ENCODE data around the gene SLC19A1.
"Not testable (repeated sequence)": the region's sequence is repeated elsewhere in the genome, so short reads cannot be mapped to it uniquely, and the experiment has no call there.

The SLC19A1 gene

GRCh38 chr21:45537111-45537745 lies 5.0 kb downstream of the SLC19A1 start:
- H3K27ac Mint-ChIP-seq: no peak overlapping the region
- no peaks in the 10 kb centered on the region for H3K9me3 Mint-ChIP-seq
- H3K4me3 Mint-ChIP-seq: no peak overlapping the region
- no peaks in the 10 kb centered on the region for H3K27me3 Mint-ChIP-seq
- ATAC-seq (no peak), DNase-seq (no peak)
- H3K36me3 Mint-ChIP-seq (ENCODE audit: low read depth): peaks cover 25% of the 10 kb centered on the region
- peaks cover 19% of the 10 kb centered on the region for H3K4me1 Mint-ChIP-seq

GRCh38 chr21:45536301-45537081 lies 5.7 kb downstream of the SLC19A1 start:
- Mint-ChIP-seq H3K27ac (no peak overlapping the region), H3K4me1 (peaks cover 21% of the 10 kb centered on the region), H3K9me3 (no peaks in the 10 kb centered on the region), H3K4me3 (no peak overlapping the region), H3K27me3 (no peaks in the 10 kb centered on the region), H3K36me3 (ENCODE audit: low read depth) (peaks cover 30% of the 10 kb centered on the region)
- DNase-seq: no peak
- no peak for ATAC-seq

- ATAC-seq (no peak), DNase-seq (no peak)
- Mint-ChIP-seq H3K9me3 (no peaks in the 10 kb centered on the region), H3K27me3 (no peaks in the 10 kb centered on the region), H3K4me1 (peaks cover 15% of the 10 kb centered on the region), H3K4me3 (no peak overlapping the region), H3K36me3 (ENCODE audit: low read depth) (peaks cover 25% of the 10 kb centered on the region), H3K27ac (no peak overlapping the region)
Measured at GRCh38 chr21:45535341-45536081, 6.7 kb downstream of the SLC19A1 start.

- no peak overlapping the region for H3K27ac Mint-ChIP-seq
Measured at GRCh38 chr21:45534636-45535331, 7.5 kb downstream of the SLC19A1 start.

DNA sequence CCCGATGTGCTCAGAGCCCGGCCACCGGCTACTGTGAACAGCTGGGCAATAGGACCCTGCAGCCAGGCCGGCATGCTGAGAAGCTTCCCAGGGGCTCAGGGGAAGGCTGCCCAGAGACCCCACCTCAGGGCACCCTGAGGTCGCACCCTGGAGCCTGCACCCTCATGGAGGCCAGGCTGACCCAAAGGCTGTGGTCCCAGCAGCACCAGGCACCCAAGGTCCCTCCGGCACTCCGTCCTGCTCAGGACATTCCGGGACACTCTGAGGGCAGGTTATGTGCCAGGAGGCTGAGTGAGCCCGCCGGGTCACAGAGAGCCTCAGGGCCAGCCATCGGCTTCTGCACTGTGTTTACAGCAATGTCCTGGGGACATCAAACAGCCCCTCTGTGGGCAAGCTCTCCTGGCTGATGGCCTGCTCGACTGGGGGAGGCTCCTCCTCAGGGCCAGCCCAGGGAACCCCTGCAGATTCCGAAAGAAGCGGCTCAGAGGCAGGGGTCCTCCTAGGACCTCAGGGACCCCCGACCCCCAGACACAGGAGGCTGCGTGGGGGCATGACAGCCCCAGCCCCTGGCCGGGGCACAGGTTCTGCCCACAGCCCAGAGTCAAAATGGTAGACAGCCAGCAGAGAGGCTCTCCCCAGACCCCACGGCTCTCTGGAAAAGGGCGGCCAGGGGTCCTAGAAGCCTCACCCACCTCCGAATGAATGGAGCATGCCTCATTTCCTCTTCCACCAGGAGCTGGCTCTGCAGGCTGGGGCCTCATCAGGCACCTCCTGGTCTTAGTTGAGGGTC lies 8.2 kb downstream of the SLC19A1 start:
- H3K9me3 Mint-ChIP-seq: no peaks in the 10 kb centered on the region
- no peak for DNase-seq
- H3K27me3 Mint-ChIP-seq: no peaks in the 10 kb centered on the region

More at GRCh38 chr21:45534636-45535331, 7.5 kb downstream of the SLC19A1 start:
- H3K4me3 Mint-ChIP-seq: no peak overlapping the region
- no peaks in the 10 kb centered on the region for H3K27me3 Mint-ChIP-seq
- peaks cover 23% of the 10 kb centered on the region for H3K36me3 Mint-ChIP-seq (ENCODE audit: low read depth)
- DNase-seq (no peak), ATAC-seq (no peak)
- no peaks in the 10 kb centered on the region for H3K9me3 Mint-ChIP-seq
- H3K4me1 Mint-ChIP-seq: peaks cover 8% of the 10 kb centered on the region

GRCh38 chr21:45533361-45533845 lies 8.8 kb downstream of the SLC19A1 start:
- Mint-ChIP-seq H3K9me3 (no peaks in the 10 kb centered on the region), H3K27ac (no peak overlapping the region), H3K27me3 (no peaks in the 10 kb centered on the region), H3K4me3 (no peak overlapping the region), H3K4me1 (peaks cover 6% of the 10 kb centered on the region), H3K36me3 (ENCODE audit: low read depth) (peaks cover 23% of the 10 kb centered on the region)
- ATAC-seq (no peak), DNase-seq (no peak)

More for the DNA sequence above, 8.2 kb downstream of the SLC19A1 start:
- H3K4me1 Mint-ChIP-seq: peaks cover 6% of the 10 kb centered on the region
- H3K4me3 Mint-ChIP-seq: no peak overlapping the region
- ATAC-seq: no peak
- H3K27ac Mint-ChIP-seq: no peak overlapping the region
- H3K36me3 Mint-ChIP-seq (ENCODE audit: low read depth): peaks cover 23% of the 10 kb centered on the region

DNA sequence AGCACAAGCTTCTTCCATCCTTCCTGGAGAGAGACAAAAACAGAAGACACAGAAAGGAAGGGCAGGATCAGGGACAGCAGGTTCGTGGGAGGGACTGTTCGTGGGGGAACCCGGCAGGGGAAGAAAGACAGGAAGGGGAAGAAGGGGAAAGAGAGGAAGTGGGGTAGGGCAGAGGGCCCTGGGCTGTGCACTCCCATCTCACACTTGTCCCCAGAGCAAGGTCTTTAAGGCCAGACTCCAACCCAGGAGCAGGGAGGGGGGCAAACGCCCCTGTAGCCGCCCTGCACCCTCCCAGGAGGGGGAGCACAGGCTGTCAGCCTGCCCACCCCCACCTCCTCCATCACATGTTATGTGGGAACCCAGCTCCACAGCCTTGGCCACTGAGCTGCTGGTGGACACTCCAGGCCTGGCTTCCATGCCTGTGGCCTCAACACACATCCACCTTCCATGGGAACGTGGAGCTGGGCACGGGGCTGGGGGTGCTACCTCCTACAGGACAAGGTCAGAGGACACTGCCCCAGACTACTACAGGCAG lies 9.3 kb downstream of the SLC19A1 start:
- H3K4me3 Mint-ChIP-seq: no peak overlapping the region
- H3K36me3 Mint-ChIP-seq (ENCODE audit: low read depth): peaks cover 24% of the 10 kb centered on the region
- no peak overlapping the region for H3K27ac Mint-ChIP-seq
- DNase-seq (no peak), ATAC-seq (no peak)
- no peaks in the 10 kb centered on the region for H3K27me3 Mint-ChIP-seq
- H3K9me3 Mint-ChIP-seq: no peaks in the 10 kb centered on the region
- peaks cover 6% of the 10 kb centered on the region for H3K4me1 Mint-ChIP-seq

DNA sequence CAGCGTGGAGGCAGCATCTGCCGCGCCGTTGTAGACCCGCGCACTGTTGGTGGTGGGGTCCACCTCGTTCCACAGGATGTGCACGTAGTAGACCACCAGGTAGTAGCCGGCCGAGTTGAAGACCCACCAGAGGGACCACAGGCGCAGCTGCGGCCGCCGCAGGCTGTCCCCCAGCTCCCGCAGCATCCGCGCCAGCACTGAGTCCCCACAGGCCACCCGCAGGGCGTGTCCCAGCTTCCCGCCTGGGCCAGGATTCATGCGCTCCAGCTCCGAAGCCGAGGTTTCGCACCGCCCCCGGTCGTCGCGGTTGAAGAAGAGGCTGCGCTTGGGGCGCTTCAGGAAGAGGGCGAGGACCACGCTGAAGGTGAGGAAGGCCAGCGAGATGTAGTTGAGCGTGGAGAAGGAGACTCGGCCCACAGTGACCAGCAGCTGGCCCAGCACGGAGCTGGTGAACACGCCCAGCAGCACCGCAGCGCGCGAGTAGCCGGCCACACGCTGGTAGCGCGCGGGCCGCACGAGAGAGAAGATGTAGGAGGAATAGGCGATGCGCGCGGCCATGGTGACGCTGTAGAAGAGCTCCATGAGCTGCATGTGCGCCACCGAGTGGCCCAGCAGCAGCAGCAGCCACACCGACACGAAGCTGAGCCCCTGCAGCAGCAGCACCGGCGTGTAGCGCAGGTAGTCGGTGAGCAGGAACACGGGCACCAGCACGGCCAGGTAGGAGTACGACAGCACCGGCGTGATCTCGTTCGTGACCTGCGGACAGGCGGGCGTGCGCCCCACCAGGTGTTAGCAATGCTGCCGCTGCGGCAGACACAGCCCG lies 10.6 kb downstream of the SLC19A1 start:
- Mint-ChIP-seq H3K4me1 (peaks cover 6% of the 10 kb centered on the region), H3K4me3 (no peak overlapping the region), H3K9me3 (no peaks in the 10 kb centered on the region), H3K36me3 (ENCODE audit: low read depth) (peaks cover 30% of the 10 kb centered on the region), H3K27me3 (no peaks in the 10 kb centered on the region), H3K27ac (no peak overlapping the region)
- DNase-seq (no peak), ATAC-seq (no peak)

DNA sequence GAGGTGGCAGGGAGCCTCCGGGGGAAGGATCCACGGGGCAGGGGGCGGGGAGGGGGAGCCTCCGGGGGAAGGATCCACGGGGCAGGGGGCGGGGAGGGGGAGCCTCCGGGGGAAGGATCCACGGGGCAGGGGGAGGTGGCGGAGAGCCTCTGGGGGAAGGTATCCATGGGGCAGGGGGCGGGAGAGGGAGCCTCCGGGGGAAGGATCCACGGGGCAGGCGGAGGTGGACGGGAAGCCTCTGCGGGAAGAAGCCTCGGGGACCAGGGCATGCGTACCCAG lies 11.2 kb downstream of the SLC19A1 start:
- H3K4me3 Mint-ChIP-seq, H3K27ac Mint-ChIP-seq, H3K4me1 Mint-ChIP-seq, ATAC-seq, H3K27me3 Mint-ChIP-seq, DNase-seq, H3K9me3 Mint-ChIP-seq: not testable (repeated sequence)
- H3K36me3 Mint-ChIP-seq (ENCODE audit: low read depth): peaks cover 27% of the 10 kb centered on the region

- peaks cover 6% of the 10 kb centered on the region for H3K4me1 Mint-ChIP-seq
Measured at GRCh38 chr21:45530423-45531113, 11.7 kb downstream of the SLC19A1 start.

DNA sequence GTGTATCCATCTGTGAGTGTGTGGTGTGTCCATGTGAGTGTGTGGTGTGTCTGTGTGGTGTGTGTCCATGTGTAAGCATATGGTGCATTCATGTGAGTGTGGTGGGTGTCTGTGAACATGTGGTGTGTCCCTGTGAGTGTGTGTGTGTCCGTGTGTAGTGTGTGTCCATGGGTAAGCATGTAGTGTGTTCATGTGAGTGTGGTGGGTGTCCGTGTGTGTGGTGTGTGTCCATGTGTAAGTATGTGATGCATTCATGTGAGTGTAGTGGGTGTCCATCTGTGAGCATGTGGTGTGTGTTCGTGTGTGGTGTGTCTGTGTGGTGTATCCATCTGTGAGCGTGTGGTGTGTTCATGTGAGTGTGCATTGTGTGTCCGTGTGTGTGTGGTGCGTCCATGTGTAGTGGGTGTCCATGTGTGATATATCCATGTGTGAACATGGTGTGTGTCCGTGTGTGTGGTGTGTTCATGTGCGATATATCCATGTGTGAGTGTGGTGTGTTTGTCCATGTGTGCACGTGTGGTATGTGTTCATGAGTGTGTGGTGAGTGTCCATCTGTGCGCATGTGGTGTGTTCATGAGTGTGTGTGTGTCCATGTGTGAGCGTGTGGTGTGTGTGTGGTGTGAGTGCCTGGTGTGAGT lies 12.3 kb downstream of the SLC19A1 start:
- no peak overlapping the region for H3K27ac Mint-ChIP-seq
- DNase-seq (no peak), ATAC-seq (no peak)
- H3K9me3 Mint-ChIP-seq: no peaks in the 10 kb centered on the region
- no peak overlapping the region for H3K4me3 Mint-ChIP-seq
- H3K36me3 Mint-ChIP-seq (ENCODE audit: low read depth): peaks cover 24% of the 10 kb centered on the region
- no peaks in the 10 kb centered on the region for H3K27me3 Mint-ChIP-seq
- peaks cover 6% of the 10 kb centered on the region for H3K4me1 Mint-ChIP-seq

More at GRCh38 chr21:45530423-45531113, 11.7 kb downstream of the SLC19A1 start:
- ATAC-seq (no peak), DNase-seq (no peak)
- no peak overlapping the region for H3K27ac Mint-ChIP-seq
- H3K27me3 Mint-ChIP-seq: no peaks in the 10 kb centered on the region
- peaks cover 25% of the 10 kb centered on the region for H3K36me3 Mint-ChIP-seq (ENCODE audit: low read depth)
- H3K4me3 Mint-ChIP-seq: no peak overlapping the region
- H3K9me3 Mint-ChIP-seq: no peaks in the 10 kb centered on the region

GRCh38 chr21:45528981-45529784 lies 13.1 kb downstream of the SLC19A1 start:
- Mint-ChIP-seq H3K4me3 (no peak overlapping the region), H3K4me1 (peaks cover 6% of the 10 kb centered on the region), H3K36me3 (ENCODE audit: low read depth) (peaks cover 24% of the 10 kb centered on the region), H3K9me3 (no peaks in the 10 kb centered on the region), H3K27ac (no peak overlapping the region), H3K27me3 (no peaks in the 10 kb centered on the region)
- DNase-seq (no peak), ATAC-seq (no peak)

Data from activated naive CD8-positive, alpha-beta T cell treated with anti-CD3 and anti-CD28 coated beads, Interleukin-2, amount 50 U/mL, for 24 hours (primary cell).